K562 (cell line): ENCODE results near the gene MYADML2. TPM values are rescaled to one million over a fixed set of nuclear protein-coding genes. Genes with fewer than 3 reads are reported as not detected.

Experiments
- ATAC-seq: fragments of 200-7000 bp; cut with Tn5 transposase; 3 replicates; pipeline ENCODE4 v1.9.1; 2020; ENCODE audit warnings: moderate library complexity
- BruUV-seq: library from RNA; stranded (reverse); fragments of 400-500 nt; replicated peaks from 2 replicates; lab custom pipeline; 2021; lab: Mats Ljungman, UMichigan
- CTCF ChIA-PET: fragments of 300-600 bp; formaldehyde crosslinking; extraction: SDS; loops from one replicate; lab custom pipeline; 2021; ENCODE audit warnings: low intra/inter-chr PET ratio; lab: Yijun Ruan, JAX
- POLR2A ChIA-PET: fragments of 300-600, 350-650 bp; sonication (Branson Sonifier 250); formaldehyde crosslinking; extraction: SDS; loops from one replicate; lab custom pipeline; 2021; ENCODE audit warnings: antibody characterized with exemption, inconsistent platforms; lab: Yijun Ruan, JAX
- DNase-seq, 4 experiments: peaks; one replicate each; pipeline versions ENCODE4 v3.0.0 to v3.0.0-alpha.2; 2011 to 2018; ENCODE audit warnings: low spot score in 3 of 4, mixed read lengths in 3 of 4; ENCODE audit errors: extremely low read depth in 1 of 4
- FAIRE-seq: peaks from 2 replicates; lab custom pipeline; 2011; peaks lifted over from hg19 to GRCh38; lab: Jason Lieb, UNC
- H2AFZ ChIP-seq: 2 replicates; pipeline ENCODE4 v1.6.0; 2011; ENCODE audit warnings: low read depth, low read length, control low read depth, inconsistent platforms
- H3K27ac ChIP-seq: fragments of 200-600 bp; 3 replicates; pipeline ENCODE4 v1.8.0; 2011; ENCODE audit warnings: low read depth, mild to moderate bottlenecking, control low read depth, inconsistent platforms, low read length, moderate library complexity, mixed read lengths; ENCODE audit errors: extremely low read depth
- H3K27me3 ChIP-seq, 2 experiments: fragments of 300-600 bp in 1 of 2; 2 replicates in 1 of 2; 3 replicates in 1 of 2; pipeline versions ENCODE4 v1.6.0 to v1.8.0; 2011; ENCODE audit warnings: inconsistent platforms in 2 of 2, low read length in 2 of 2, mild to moderate bottlenecking in 1 of 2, mixed read lengths in 1 of 2, moderate library complexity in 1 of 2; ENCODE audit not compliant: control insufficient read depth in 2 of 2, insufficient read depth in 2 of 2
- H3K36me3 ChIP-seq: fragments of 300-600 bp; 3 replicates; pipeline ENCODE4 v1.8.0; 2011; ENCODE audit warnings: mild to moderate bottlenecking, low read length, inconsistent platforms; ENCODE audit not compliant: control insufficient read depth, insufficient read depth
- H3K4me1 ChIP-seq, 2 experiments: fragments of 200-600 bp in 1 of 2; replicated peaks in 1 of 2; 2 replicates in 1 of 2; 3 replicates in 1 of 2; pipeline versions ENCODE4 v1.5.1 to v1.8.0; 2011; ENCODE audit warnings: inconsistent platforms in 2 of 2, low read length in 2 of 2, mild to moderate bottlenecking in 1 of 2, mixed read lengths in 1 of 2, moderate library complexity in 1 of 2; ENCODE audit not compliant: control insufficient read depth in 2 of 2, insufficient read depth in 2 of 2
- H3K4me2 ChIP-seq: 2 replicates; pipeline ENCODE4 v1.6.1; 2011; ENCODE audit warnings: low read length, control low read depth, inconsistent platforms, mixed read lengths; ENCODE audit not compliant: insufficient read depth
- H3K4me3 ChIP-seq: fragments of 200-600 bp; sonication (generic), shearing (Covaris generic); 2 replicates; pipeline ENCODE4 v1.5.1; 2016; ENCODE audit warnings: control low read depth, inconsistent platforms
- H3K79me2 ChIP-seq: fragments of 200-600 bp; 3 replicates; pipeline ENCODE4 v1.8.0; 2011; ENCODE audit warnings: low read length, inconsistent platforms; ENCODE audit not compliant: control insufficient read depth, insufficient read depth
- H3K9ac ChIP-seq, 2 experiments: 2 replicates each; pipeline versions ENCODE4 v1.6.0 to v1.6.1; 2011; ENCODE audit warnings: low read depth in 2 of 2, low read length in 2 of 2, control low read depth in 1 of 2, inconsistent platforms in 1 of 2, mild to moderate bottlenecking in 1 of 2, mixed read lengths in 1 of 2; ENCODE audit not compliant: insufficient read depth in 1 of 2
- H3K9me1 ChIP-seq: one replicate; pipeline ENCODE4 v1.6.0; 2011; ENCODE audit warnings: inconsistent platforms, mild to moderate bottlenecking, low read length, moderate library complexity; ENCODE audit not compliant: control insufficient read depth, insufficient read depth
- H3K9me3 ChIP-seq: replicated peaks from 2 replicates; pipeline ENCODE4 v1.5.1; 2011; ENCODE audit warnings: low read depth, low read length, inconsistent platforms; ENCODE audit not compliant: control insufficient read depth, insufficient read depth
- H4K20me1 ChIP-seq: replicated peaks from 2 replicates; pipeline ENCODE4 v1.6.1; 2011; ENCODE audit warnings: low read length, inconsistent platforms, mixed read lengths; ENCODE audit not compliant: control insufficient read depth, insufficient read depth
- ADNP ChIP-seq: fragments of 200-800 bp; sonication (Bioruptor generic); IDR thresholded peaks from 2 replicates; pipeline ENCODE4 v1.6.1; 2016; ENCODE audit warnings: missing genetic modification characterization, missing compliant biosample characterization
- CREB1 ChIP-seq, 2 experiments: sonication (generic) in 1 of 2; formaldehyde crosslinking in 1 of 2; IDR thresholded peaks; 2 replicates each; pipeline versions ENCODE4 v1.6.1 to v1.8.0; 2012 to 2022; ENCODE audit warnings: inconsistent platforms in 1 of 2, mild to moderate bottlenecking in 1 of 2, missing genetic modification reagents in 1 of 2, moderate library complexity in 1 of 2
- EGR1 ChIP-seq: fragments of 450-650 bp; conservative IDR thresholded peaks from 2 replicates; pipeline ENCODE4 v1.6.1; 2017; ENCODE audit warnings: mild to moderate bottlenecking
- GABPB1 ChIP-seq: sonication (generic); formaldehyde crosslinking; IDR thresholded peaks from 2 replicates; pipeline ENCODE4 v1.8.0; 2022; ENCODE audit warnings: mild to moderate bottlenecking, missing genetic modification reagents
- KDM5B ChIP-seq: fragments of 200-600 bp; sonication (generic); IDR thresholded peaks from 2 replicates; pipeline ENCODE4 v1.6.1; 2012; ENCODE audit warnings: low read depth, mild to moderate bottlenecking, moderate library complexity, low read length, control low read depth, inconsistent platforms; ENCODE audit not compliant: insufficient replicate concordance
- POLR2G ChIP-seq: fragments of 200-400 bp; formaldehyde crosslinking; IDR thresholded peaks from 2 replicates; pipeline ENCODE4 v1.6.1; 2017; ENCODE audit warnings: low read depth, mild to moderate bottlenecking, antibody characterized with exemption, low read length, moderate library complexity
- RBFOX2 ChIP-seq: fragments of 200-400 bp; formaldehyde crosslinking; IDR thresholded peaks from 2 replicates; pipeline ENCODE4 v1.6.1; 2017; ENCODE audit warnings: low read depth, mild to moderate bottlenecking, low read length, moderate library complexity
- RBM22 ChIP-seq: fragments of 200-400 bp; formaldehyde crosslinking; IDR thresholded peaks from 2 replicates; pipeline ENCODE4 v1.6.1; 2018; ENCODE audit warnings: low read length, low read depth; ENCODE audit not compliant: poor library complexity, severe bottlenecking
- SIN3A ChIP-seq, 2 experiments: fragments of 150-350 bp in 1 of 2; IDR thresholded peaks; 2 replicates each; pipeline ENCODE4 v1.6.1; 2011 to 2016; ENCODE audit warnings: borderline replicate concordance in 2 of 2, low read depth in 2 of 2, low read length in 2 of 2, mild to moderate bottlenecking in 2 of 2, moderate library complexity in 2 of 2; ENCODE audit not compliant: control insufficient read depth in 1 of 2
- SIRT6 ChIP-seq: IDR thresholded peaks from one replicate; pipeline ENCODE4 v1.6.1; 2012; ENCODE audit warnings: low read depth, mild to moderate bottlenecking, control low read depth, inconsistent platforms, low read length, moderate library complexity
- SUPT5H ChIP-seq: fragments of 450-650 bp; IDR thresholded peaks from 2 replicates; pipeline ENCODE4 v1.6.1; 2016
- ZNF41 ChIP-seq: fragments of 250-450 bp; sonication (Bioruptor Pico); conservative IDR thresholded peaks from 2 replicates; pipeline ENCODE4 v1.4.0; 2020; ENCODE audit warnings: mild to moderate bottlenecking
- ZNF717 ChIP-seq: fragments of 250-450 bp; sonication (Bioruptor Pico); IDR thresholded peaks from 2 replicates; pipeline ENCODE4 v1.5.0; 2021
- WGBS: fragments of 100-300 bp; shearing (Covaris generic); methylation state at CpG from one replicate; pipeline ENCODE4 v1.1.6; 2016; ENCODE audit warnings: low coverage, mixed read lengths; ENCODE audit not compliant: insufficient coverage; ENCODE audit errors: missing lambda C conversion rate; 5-methylcytosine and 5-hydroxymethylcytosine counted together
- in situ Hi-C: fragments of 300-500 bp; cut with MboI; formaldehyde crosslinking; loops from 4 replicates; pipeline ENCODE4 v1.15.0; 2018; ENCODE audit warnings: inconsistent platforms, mixed read lengths
- intact Hi-C: fragments of 100-400 bp; cut with micrococcal nuclease; formaldehyde crosslinking; loops from 2 replicates; pipeline ENCODE4 v1.14.2; 2022
- polyA plus RNA-seq, 8 experiments: library from polyadenylated mRNA; depleted of rRNA in 4 of 8; stranded (reverse) in 5 of 8; unstranded in 3 of 8; fragments of >200 nt; fragmentation: Nextera tagmentation in 2 of 8; fragmentation: Illumina TruSeq in 1 of 8; extraction: Ambion mirVana in 2 of 8; extraction: Trizol in 1 of 8; gene quantifications; 2 replicates each; pipeline versions ENCODE4 v1.2.1 to v1.2.3, GENCODE V29; 2011 to 2014; ENCODE audit warnings: inconsistent platforms in 1 of 8, missing spikeins in 1 of 8
- total RNA-seq, 7 experiments: library from RNA; depleted of rRNA in 6 of 7; stranded (reverse); fragments of >200 nt in 6 of 7; fragmentation: Illumina TruSeq in 2 of 7; extraction: Trizol in 2 of 7; gene quantifications; 2 replicates each; pipeline versions ENCODE4 v1.2.1 to v1.2.3, GENCODE V29; 2011 to 2021; ENCODE audit warnings: low replicate concordance in 1 of 7
- TF ChIP-seq, protein P1 (sequence below), 2 experiments: IDR thresholded peaks; 2 replicates each; pipeline ENCODE4 v1.6.1; 2011; ENCODE audit warnings: borderline replicate concordance in 1 of 2, control low read depth in 1 of 2, low read depth in 1 of 2, low read length in 1 of 2, mild to moderate bottlenecking in 1 of 2, mixed read lengths in 1 of 2, moderate library complexity in 1 of 2; ENCODE audit not compliant: insufficient read depth in 1 of 2, insufficient read length in 1 of 2, poor library complexity in 1 of 2, severe bottlenecking in 1 of 2; ENCODE audit errors: extremely low read depth in 1 of 2
- TF ChIP-seq, protein P2 (sequence below): sonication (generic); formaldehyde crosslinking; IDR thresholded peaks from 2 replicates; pipeline ENCODE4 v1.8.0; 2023; ENCODE audit warnings: mild to moderate bottlenecking, missing genetic modification reagents

Gene MYADML2
- total and polyA plus RNA-seq, 9 of the 15 experiments (the other 6 are each of a cell fraction or from before 2014, with no cell fraction given): not detected

DNA sequence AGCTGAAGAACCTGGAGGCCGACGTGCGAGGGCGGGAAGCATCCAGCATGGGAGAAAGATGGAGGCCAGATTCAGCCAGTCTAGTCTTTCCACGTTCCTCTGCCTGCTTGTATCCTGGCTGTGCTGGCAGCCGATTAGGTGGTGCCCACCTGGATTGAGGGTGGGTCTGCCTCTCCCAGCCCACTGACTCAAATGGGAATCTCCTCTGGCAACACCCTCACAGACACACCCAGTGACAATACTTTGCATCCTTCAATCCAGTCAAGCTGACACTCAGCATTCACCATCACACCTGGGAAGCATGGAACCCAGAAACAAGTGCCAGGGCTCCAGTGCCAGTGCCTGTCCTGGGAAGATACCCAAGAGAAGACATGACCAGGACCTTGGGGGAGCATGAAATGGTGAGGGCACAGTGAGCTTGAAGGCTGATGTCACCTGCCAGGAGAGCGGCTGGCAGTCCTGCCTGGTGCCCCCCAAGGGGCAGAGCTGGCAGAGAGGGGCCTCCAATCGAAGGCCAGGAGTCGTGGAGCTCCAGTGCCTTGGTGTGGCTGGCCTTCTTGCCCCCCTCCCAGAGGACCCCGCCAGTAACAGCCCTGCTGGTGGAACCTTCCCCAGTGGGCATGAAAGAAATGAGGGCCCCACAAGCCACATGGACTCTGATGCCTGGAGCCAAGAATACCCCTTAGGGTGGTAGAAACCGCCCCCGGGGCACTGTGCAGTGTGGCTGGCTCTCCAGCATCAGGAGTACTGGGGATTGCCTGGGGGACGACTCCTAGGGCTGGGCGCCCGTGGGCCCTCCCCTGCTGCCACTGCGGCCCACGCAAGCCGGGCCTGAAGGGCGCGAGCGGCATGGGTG is 45.6 kb downstream of the MYADML2 start:
- 73% methylated on average over 12 of the region's 21 CpGs for WGBS
- peak overlapping the region; percentile 51 for H3K4me2 ChIP-seq
- TF ChIP-seq, protein P1, sequence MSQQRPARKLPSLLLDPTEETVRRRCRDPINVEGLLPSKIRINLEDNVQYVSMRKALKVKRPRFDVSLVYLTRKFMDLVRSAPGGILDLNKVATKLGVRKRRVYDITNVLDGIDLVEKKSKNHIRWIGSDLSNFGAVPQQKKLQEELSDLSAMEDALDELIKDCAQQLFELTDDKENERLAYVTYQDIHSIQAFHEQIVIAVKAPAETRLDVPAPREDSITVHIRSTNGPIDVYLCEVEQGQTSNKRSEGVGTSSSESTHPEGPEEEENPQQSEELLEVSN (IDR thresholded peaks at IDR 0.05; ENCODE audit: borderline replicate concordance in 1 of 2, extremely low read depth in 1 of 2, insufficient read depth in 1 of 2, insufficient read length in 1 of 2, low read depth in 1 of 2, low read length in 1 of 2, poor library complexity in 1 of 2, severe bottlenecking in 1 of 2): peak in 1 of 2 experiments; percentile 14
- TF ChIP-seq, protein P2, sequence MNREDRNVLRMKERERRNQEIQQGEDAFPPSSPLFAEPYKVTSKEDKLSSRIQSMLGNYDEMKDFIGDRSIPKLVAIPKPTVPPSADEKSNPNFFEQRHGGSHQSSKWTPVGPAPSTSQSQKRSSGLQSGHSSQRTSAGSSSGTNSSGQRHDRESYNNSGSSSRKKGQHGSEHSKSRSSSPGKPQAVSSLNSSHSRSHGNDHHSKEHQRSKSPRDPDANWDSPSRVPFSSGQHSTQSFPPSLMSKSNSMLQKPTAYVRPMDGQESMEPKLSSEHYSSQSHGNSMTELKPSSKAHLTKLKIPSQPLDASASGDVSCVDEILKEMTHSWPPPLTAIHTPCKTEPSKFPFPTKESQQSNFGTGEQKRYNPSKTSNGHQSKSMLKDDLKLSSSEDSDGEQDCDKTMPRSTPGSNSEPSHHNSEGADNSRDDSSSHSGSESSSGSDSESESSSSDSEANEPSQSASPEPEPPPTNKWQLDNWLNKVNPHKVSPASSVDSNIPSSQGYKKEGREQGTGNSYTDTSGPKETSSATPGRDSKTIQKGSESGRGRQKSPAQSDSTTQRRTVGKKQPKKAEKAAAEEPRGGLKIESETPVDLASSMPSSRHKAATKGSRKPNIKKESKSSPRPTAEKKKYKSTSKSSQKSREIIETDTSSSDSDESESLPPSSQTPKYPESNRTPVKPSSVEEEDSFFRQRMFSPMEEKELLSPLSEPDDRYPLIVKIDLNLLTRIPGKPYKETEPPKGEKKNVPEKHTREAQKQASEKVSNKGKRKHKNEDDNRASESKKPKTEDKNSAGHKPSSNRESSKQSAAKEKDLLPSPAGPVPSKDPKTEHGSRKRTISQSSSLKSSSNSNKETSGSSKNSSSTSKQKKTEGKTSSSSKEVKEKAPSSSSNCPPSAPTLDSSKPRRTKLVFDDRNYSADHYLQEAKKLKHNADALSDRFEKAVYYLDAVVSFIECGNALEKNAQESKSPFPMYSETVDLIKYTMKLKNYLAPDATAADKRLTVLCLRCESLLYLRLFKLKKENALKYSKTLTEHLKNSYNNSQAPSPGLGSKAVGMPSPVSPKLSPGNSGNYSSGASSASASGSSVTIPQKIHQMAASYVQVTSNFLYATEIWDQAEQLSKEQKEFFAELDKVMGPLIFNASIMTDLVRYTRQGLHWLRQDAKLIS (CRISPR knock-in tag): no peak
- TF ChIP-seq POLR2G (peak; percentile 79), RBM22 (peak; percentile 68), ZNF41 (CRISPR knock-in tag) (no peak), EGR1 (peak; percentile 77), GABPB1 (CRISPR knock-in tag) (no peak), ADNP (tag) (no peak), ZNF717 (CRISPR knock-in tag) (no peak), SIN3A (IDR thresholded peaks at IDR 0.05; ENCODE audit: borderline replicate concordance in 2 of 2, control insufficient read depth in 1 of 2, low read depth in 2 of 2, low read length in 2 of 2) (peak in 1 of 2 experiments; percentile 5; a peak in 1 of 4 replicates), CREB1 (IDR thresholded peaks at IDR 0.05) (no peak), CREB1 (CRISPR knock-in tag; IDR thresholded peaks at IDR 0.05) (no peak), SIRT6 (peak; percentile 20), SUPT5H (peak; percentile 31; the same call in 1 of the 2 replicates), KDM5B (peak; percentile 36), RBFOX2 (peak; percentile 33; the same call in 1 of the 2 replicates)

More for the DNA sequence above, 45.6 kb downstream of the MYADML2 start:
- peak overlapping the region in 1 of 2 experiments; percentile 85; a peak in 3 of 4 replicates for H3K9ac ChIP-seq
- H3K36me3 ChIP-seq: peaks cover 69% of the 10 kb centered on the region; the same call in 2 of the 3 replicates
- in situ Hi-C loops: no loop called here
- H4K20me1 ChIP-seq: peaks cover 9% of the 10 kb centered on the region; the same call in 1 of the 2 replicates
- TSS peak; percentile 26 for BruUV-seq
- peaks cover 10 to 76% of the 10 kb centered on the region in 2 experiments for H3K4me1 ChIP-seq
- ChIA-PET CTCF (no interaction called here), POLR2A (interaction anchor here (0.6 to 1.5 kb wide), 7 partner anchors 9 to 252 kb away, joined by 3 to 4 read pairs (median 3); partner anchors contain the start of genes ANAPC11 and PCYT2)
- peak; percentile 8 for ATAC-seq
- no peaks in the 10 kb centered on the region for H3K79me2 ChIP-seq
- peak overlapping the region; percentile 32; the same call in 1 of the 2 replicates for H3K4me3 ChIP-seq
- FAIRE-seq: no peak
- H2AFZ ChIP-seq: no peak overlapping the region
- no peak overlapping the region for H3K27ac ChIP-seq
- no peaks in the 10 kb centered on the region for H3K9me3 ChIP-seq
- intact Hi-C loops: no loop called here
- no peaks in the 10 kb centered on the region for H3K27me3 ChIP-seq
- no peak for DNase-seq
- H3K9me1 ChIP-seq: no peaks in the 10 kb centered on the region
